ENCODE data around the gene PRDM15.

Gene PRDM15

DNA sequence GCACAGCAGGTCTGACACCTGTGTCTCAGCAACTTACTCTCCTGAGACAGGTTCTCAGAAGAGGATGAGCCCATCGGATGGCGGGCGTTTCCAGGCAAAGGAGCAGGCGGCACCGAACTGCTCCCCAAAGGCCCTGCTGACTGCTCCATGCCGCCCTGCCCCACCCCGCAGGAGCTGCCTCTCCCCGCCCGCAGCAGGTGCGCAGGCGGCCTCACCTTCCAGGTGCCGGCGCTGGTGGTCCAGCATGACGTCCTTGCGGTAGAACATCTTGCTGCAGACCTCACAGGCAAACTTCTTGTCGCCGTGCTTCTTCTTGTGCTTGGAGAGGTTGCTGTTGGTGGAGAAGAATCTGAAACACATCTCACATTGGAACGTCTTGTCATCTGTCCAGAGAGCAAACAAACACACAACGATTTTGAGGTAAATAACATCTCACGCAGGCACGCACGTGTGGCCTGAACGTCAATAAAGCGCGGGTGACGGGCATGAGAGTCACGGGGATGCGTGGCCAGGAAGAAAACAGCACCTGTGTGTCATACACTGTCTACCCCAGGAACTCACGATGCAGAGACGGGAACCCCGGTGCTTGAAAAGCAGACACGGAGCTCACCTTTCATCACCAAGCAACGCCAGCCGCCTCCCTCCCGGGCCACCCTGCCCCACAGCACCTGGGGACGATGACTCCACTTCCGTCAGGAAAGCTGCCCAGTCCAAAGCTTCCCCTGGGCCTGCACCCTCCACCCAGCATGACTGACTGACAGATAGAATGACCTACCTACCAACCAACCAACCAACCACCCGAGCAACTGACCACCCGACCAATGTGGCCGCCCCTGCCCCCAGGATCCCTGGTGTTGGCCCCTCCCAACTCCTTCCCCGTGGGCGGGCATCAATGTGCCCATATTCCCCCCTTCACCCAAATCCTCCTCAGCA, 50.9 kb downstream of the PRDM15 start:
- Histone ChIP-seq H3K9ac (ENCODE audit: low read depth in 1 of 2, low read length in 2 of 2) (no peak overlapping the region), H3K9me3 (ENCODE audit: control insufficient read depth in 1 of 2, low read length in 2 of 2) (no peaks in the 10 kb centered on the region), H3K27ac (ENCODE audit: low read depth, low read length) (no peak overlapping the region), H3K27me3 (ENCODE audit: control insufficient read depth in 1 of 2, insufficient read depth in 2 of 2, low read length in 2 of 2) (no peaks in the 10 kb centered on the region), H3K4me1 (ENCODE audit: control insufficient read depth in 1 of 2, insufficient read depth in 2 of 2, low read length in 2 of 2) (peaks cover 0 to 3% of the 10 kb centered on the region in 2 donors), H3K36me3 (ENCODE audit: control insufficient read depth in 1 of 2, insufficient read depth in 2 of 2, low read length in 2 of 2) (peaks cover 0 to 28% of the 10 kb centered on the region in 2 donors), H3K4me3 (ENCODE audit: low read depth in 1 of 2, low read length in 2 of 2) (no peak overlapping the region)

GRCh38 chr21:41825881-41826280, 53.3 kb downstream of the PRDM15 start:
- peaks cover 0 to 35% of the 10 kb centered on the region in 2 donors for H3K36me3 ChIP-seq (ENCODE audit: control insufficient read depth in 1 of 2, insufficient read depth in 2 of 2, low read length in 2 of 2)
- H3K4me3 ChIP-seq (ENCODE audit: low read depth in 1 of 2, low read length in 2 of 2) = no peak overlapping the region
- no peaks in the 10 kb centered on the region for H3K9me3 ChIP-seq (ENCODE audit: control insufficient read depth in 1 of 2, low read length in 2 of 2)
- no peak overlapping the region for H3K27ac ChIP-seq (ENCODE audit: low read depth, low read length)
- no peaks in the 10 kb centered on the region for H3K4me1 ChIP-seq (ENCODE audit: control insufficient read depth in 1 of 2, insufficient read depth in 2 of 2, low read length in 2 of 2)
- H3K27me3 ChIP-seq (ENCODE audit: control insufficient read depth in 1 of 2, insufficient read depth in 2 of 2, low read length in 2 of 2) = no peaks in the 10 kb centered on the region
- no peak overlapping the region for H3K9ac ChIP-seq (ENCODE audit: low read depth in 1 of 2, low read length in 2 of 2)

DNA sequence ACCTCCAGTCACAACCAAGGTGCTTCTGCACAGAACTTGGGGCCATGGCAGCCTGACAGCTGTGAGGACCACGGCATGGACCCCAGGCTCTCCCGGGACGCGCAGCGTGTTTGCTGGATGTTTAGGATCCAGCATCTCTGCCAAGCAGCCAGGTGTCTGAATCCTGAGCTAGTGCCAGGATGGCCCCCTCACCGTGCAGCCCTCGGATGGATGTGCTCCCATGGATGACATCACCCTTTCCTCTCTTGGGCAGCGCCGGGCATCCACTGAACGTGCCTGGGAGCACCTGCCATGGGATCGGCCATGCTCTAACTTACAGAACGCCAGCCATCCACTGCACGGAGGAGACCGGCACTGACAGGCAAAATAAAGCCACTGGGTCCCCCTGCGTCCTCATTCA, 53.9 kb downstream of the PRDM15 start:
- Histone ChIP-seq H3K9ac (ENCODE audit: low read depth in 1 of 2, low read length in 2 of 2) (no peak overlapping the region), H3K36me3 (ENCODE audit: control insufficient read depth in 1 of 2, insufficient read depth in 2 of 2, low read length in 2 of 2) (peaks cover 0 to 35% of the 10 kb centered on the region in 2 donors), H3K9me3 (ENCODE audit: control insufficient read depth in 1 of 2, low read length in 2 of 2) (no peaks in the 10 kb centered on the region), H3K27ac (ENCODE audit: low read depth, low read length) (no peak overlapping the region), H3K4me3 (ENCODE audit: low read depth in 1 of 2, low read length in 2 of 2) (no peak overlapping the region), H3K27me3 (ENCODE audit: control insufficient read depth in 1 of 2, insufficient read depth in 2 of 2, low read length in 2 of 2) (no peaks in the 10 kb centered on the region), H3K4me1 (ENCODE audit: control insufficient read depth in 1 of 2, insufficient read depth in 2 of 2, low read length in 2 of 2) (no peaks in the 10 kb centered on the region)

GRCh38 chr21:41824466-41825207, 54.5 kb downstream of the PRDM15 start:
- Histone ChIP-seq H3K36me3 (ENCODE audit: control insufficient read depth in 1 of 2, insufficient read depth in 2 of 2, low read length in 2 of 2) (peaks cover 0 to 36% of the 10 kb centered on the region in 2 donors), H3K4me3 (ENCODE audit: low read depth in 1 of 2, low read length in 2 of 2) (no peak overlapping the region), H3K27me3 (ENCODE audit: control insufficient read depth in 1 of 2, insufficient read depth in 2 of 2, low read length in 2 of 2) (no peaks in the 10 kb centered on the region), H3K27ac (ENCODE audit: low read depth, low read length) (no peak overlapping the region), H3K9me3 (ENCODE audit: control insufficient read depth in 1 of 2, low read length in 2 of 2) (no peaks in the 10 kb centered on the region), H3K9ac (ENCODE audit: low read depth in 1 of 2, low read length in 2 of 2) (no peak overlapping the region), H3K4me1 (ENCODE audit: control insufficient read depth in 1 of 2, insufficient read depth in 2 of 2, low read length in 2 of 2) (no peaks in the 10 kb centered on the region)

DNA sequence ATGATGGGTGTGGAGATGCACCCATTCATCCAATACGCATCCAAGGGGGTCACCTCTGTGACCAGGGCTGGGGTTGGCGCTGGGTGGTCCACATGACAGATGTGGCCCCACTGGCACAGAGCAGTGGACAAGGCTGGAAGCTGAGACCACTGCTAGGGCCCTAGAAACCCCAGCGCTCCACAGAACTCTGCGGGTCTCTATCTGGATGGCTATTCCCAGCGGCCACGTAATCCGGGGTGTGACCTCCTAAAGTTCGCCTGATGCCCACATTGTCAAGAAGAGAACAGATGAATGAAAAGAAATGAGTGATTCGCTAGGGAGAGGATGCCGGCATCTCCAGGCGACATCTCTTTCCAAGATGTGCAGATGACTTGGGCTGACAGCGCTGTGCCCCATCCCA, 55.2 kb downstream of the PRDM15 start:
- Histone ChIP-seq H3K27ac (ENCODE audit: low read depth, low read length) (no peak overlapping the region), H3K4me3 (ENCODE audit: low read depth in 1 of 2, low read length in 2 of 2) (no peak overlapping the region), H3K4me1 (ENCODE audit: control insufficient read depth in 1 of 2, insufficient read depth in 2 of 2, low read length in 2 of 2) (no peaks in the 10 kb centered on the region), H3K9me3 (ENCODE audit: control insufficient read depth in 1 of 2, low read length in 2 of 2) (no peaks in the 10 kb centered on the region), H3K27me3 (ENCODE audit: control insufficient read depth in 1 of 2, insufficient read depth in 2 of 2, low read length in 2 of 2) (no peaks in the 10 kb centered on the region), H3K9ac (ENCODE audit: low read depth in 1 of 2, low read length in 2 of 2) (no peak overlapping the region), H3K36me3 (ENCODE audit: control insufficient read depth in 1 of 2, insufficient read depth in 2 of 2, low read length in 2 of 2) (peaks cover 0 to 40% of the 10 kb centered on the region in 2 donors)

DNA sequence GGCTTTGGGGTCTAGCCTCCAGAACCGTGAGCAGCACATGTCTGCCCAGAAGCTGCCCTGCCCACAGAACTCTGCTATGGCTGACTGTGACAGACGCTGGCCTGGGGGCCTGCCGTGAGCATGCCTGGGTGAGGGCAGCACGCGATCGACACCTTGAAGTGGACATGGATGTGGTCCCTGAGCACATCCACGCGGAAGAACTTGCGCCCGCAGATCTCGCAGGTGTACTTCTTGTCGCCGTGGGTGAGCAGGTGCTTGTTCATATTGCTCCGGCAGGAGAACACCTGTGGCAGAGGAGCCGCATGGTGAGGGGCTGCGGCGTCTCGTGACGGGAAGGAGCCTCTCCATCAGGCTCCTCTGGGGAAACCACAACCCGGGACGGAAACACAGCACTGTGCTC, 56.0 kb downstream of the PRDM15 start:
- Histone ChIP-seq H3K9ac (ENCODE audit: low read depth in 1 of 2, low read length in 2 of 2) (no peak overlapping the region), H3K4me3 (ENCODE audit: low read depth in 1 of 2, low read length in 2 of 2) (no peak overlapping the region), H3K27ac (ENCODE audit: low read depth, low read length) (no peak overlapping the region), H3K4me1 (ENCODE audit: control insufficient read depth in 1 of 2, insufficient read depth in 2 of 2, low read length in 2 of 2) (no peaks in the 10 kb centered on the region), H3K36me3 (ENCODE audit: control insufficient read depth in 1 of 2, insufficient read depth in 2 of 2, low read length in 2 of 2) (peaks cover 2 to 37% of the 10 kb centered on the region in 2 donors), H3K9me3 (ENCODE audit: control insufficient read depth in 1 of 2, low read length in 2 of 2) (no peaks in the 10 kb centered on the region), H3K27me3 (ENCODE audit: control insufficient read depth in 1 of 2, insufficient read depth in 2 of 2, low read length in 2 of 2) (no peaks in the 10 kb centered on the region)

DNA sequence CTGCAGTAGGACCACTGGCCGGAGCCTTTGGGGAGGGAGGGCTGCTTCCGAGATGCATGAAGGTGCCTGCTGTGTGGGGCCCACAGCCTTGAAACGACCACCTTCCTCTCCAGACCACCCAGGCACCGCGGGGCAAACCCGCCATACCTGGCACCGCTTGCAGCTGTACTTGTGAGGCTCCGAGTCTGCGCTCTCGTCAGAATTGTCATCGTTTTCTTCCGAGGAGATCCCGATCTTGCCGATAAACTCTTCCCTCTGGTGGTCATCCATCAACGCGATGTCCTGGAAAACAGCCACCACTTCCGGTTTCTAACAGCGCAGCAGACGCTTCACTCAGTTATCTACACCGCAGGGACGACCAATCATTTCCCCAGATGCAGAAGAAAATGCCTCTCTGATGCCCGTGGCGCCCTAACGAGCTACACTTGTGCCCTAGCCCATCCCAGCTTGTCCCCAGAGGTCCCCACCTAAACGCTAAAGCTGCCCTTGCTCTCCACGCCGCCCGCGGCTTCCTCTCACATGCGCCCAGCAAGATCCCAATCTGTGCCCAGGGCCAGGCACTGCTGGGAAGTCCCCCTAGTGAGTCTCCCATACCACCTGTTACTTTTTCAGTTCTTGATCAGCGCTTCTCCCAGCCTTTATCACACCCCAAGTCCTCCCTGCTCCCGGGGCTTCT, 57.2 kb downstream of the PRDM15 start:
- Histone ChIP-seq H3K9ac (ENCODE audit: low read depth in 1 of 2, low read length in 2 of 2) (no peak overlapping the region), H3K4me3 (ENCODE audit: low read depth in 1 of 2, low read length in 2 of 2) (no peak overlapping the region), H3K36me3 (ENCODE audit: control insufficient read depth in 1 of 2, insufficient read depth in 2 of 2, low read length in 2 of 2) (peaks cover 4 to 31% of the 10 kb centered on the region in 2 donors), H3K27me3 (ENCODE audit: control insufficient read depth in 1 of 2, insufficient read depth in 2 of 2, low read length in 2 of 2) (no peaks in the 10 kb centered on the region), H3K9me3 (ENCODE audit: control insufficient read depth in 1 of 2, low read length in 2 of 2) (no peaks in the 10 kb centered on the region), H3K4me1 (ENCODE audit: control insufficient read depth in 1 of 2, insufficient read depth in 2 of 2, low read length in 2 of 2) (peaks cover 0 to 4% of the 10 kb centered on the region in 2 donors), H3K27ac (ENCODE audit: low read depth, low read length) (no peak overlapping the region)

- peaks cover 0 to 9% of the 10 kb centered on the region in 2 donors for H3K4me1 ChIP-seq (ENCODE audit: control insufficient read depth in 1 of 2, insufficient read depth in 2 of 2, low read length in 2 of 2)
- H3K9me3 ChIP-seq (ENCODE audit: control insufficient read depth in 1 of 2, low read length in 2 of 2) = no peaks in the 10 kb centered on the region
- H3K27me3 ChIP-seq (ENCODE audit: control insufficient read depth in 1 of 2, insufficient read depth in 2 of 2, low read length in 2 of 2) = no peaks in the 10 kb centered on the region
- H3K9ac ChIP-seq (ENCODE audit: low read depth in 1 of 2, low read length in 2 of 2) = no peak overlapping the region
- peaks cover 4 to 26% of the 10 kb centered on the region in 2 donors for H3K36me3 ChIP-seq (ENCODE audit: control insufficient read depth in 1 of 2, insufficient read depth in 2 of 2, low read length in 2 of 2)
- H3K4me3 ChIP-seq (ENCODE audit: low read depth in 1 of 2, low read length in 2 of 2) = no peak overlapping the region
- H3K27ac ChIP-seq (ENCODE audit: low read depth, low read length) = no peak overlapping the region
Measured at GRCh38 chr21:41821081-41821755, 57.9 kb downstream of the PRDM15 start.

- no peak overlapping the region for H3K9ac ChIP-seq (ENCODE audit: low read depth in 1 of 2, low read length in 2 of 2)
- no peaks in the 10 kb centered on the region for H3K27me3 ChIP-seq (ENCODE audit: control insufficient read depth in 1 of 2, insufficient read depth in 2 of 2, low read length in 2 of 2)
- H3K27ac ChIP-seq (ENCODE audit: low read depth, low read length) = no peak overlapping the region
- no peaks in the 10 kb centered on the region for H3K9me3 ChIP-seq (ENCODE audit: control insufficient read depth in 1 of 2, low read length in 2 of 2)
- no peak overlapping the region for H3K4me3 ChIP-seq (ENCODE audit: low read depth in 1 of 2, low read length in 2 of 2)
- H3K36me3 ChIP-seq (ENCODE audit: control insufficient read depth in 1 of 2, insufficient read depth in 2 of 2, low read length in 2 of 2) = peaks cover 4 to 23% of the 10 kb centered on the region in 2 donors
- peaks cover 0 to 9% of the 10 kb centered on the region in 2 donors for H3K4me1 ChIP-seq (ENCODE audit: control insufficient read depth in 1 of 2, insufficient read depth in 2 of 2, low read length in 2 of 2)
Measured at GRCh38 chr21:41820384-41821080, 58.6 kb downstream of the PRDM15 start.
